Nephron progenitor cell (in vitro differentiated cells): Measurements from ENCODE around the gene INPP5D.

ENCODE experiments used
- DNase-seq: peaks from one replicate; pipeline ENCODE4 v3.0.0; 2021
- H3K27ac Mint-ChIP-seq: 2 replicates; pipeline ENCODE4 v1.8.0; 2021; ENCODE audit warnings: mild to moderate bottlenecking, moderate library complexity, mixed read lengths
- H3K27me3 Mint-ChIP-seq: 2 replicates; pipeline ENCODE4 v1.8.0; 2021; ENCODE audit warnings: mild to moderate bottlenecking, low read depth, mixed read lengths; ENCODE audit not compliant: poor library complexity
- H3K36me3 Mint-ChIP-seq: 2 replicates; pipeline ENCODE4 v1.8.0; 2021; ENCODE audit warnings: low read depth, mixed read lengths
- H3K4me1 Mint-ChIP-seq: 2 replicates; pipeline ENCODE4 v1.8.0; 2021; ENCODE audit warnings: mixed read lengths
- H3K4me3 Mint-ChIP-seq: 2 replicates; pipeline ENCODE4 v1.8.0; 2021; ENCODE audit warnings: mild to moderate bottlenecking, moderate library complexity, mixed read lengths
- H3K9me3 Mint-ChIP-seq: 2 replicates; pipeline ENCODE4 v1.8.0; 2021; ENCODE audit warnings: mild to moderate bottlenecking, moderate library complexity, mixed read lengths
- TF ChIP-seq, protein P1 (sequence below): fragments of 200-600 bp; sonication (generic); IDR thresholded peaks from 2 replicates; pipeline ENCODE4 v1.5.0; 2021; ENCODE audit warnings: antibody characterized with exemption

The INPP5D gene

DNA sequence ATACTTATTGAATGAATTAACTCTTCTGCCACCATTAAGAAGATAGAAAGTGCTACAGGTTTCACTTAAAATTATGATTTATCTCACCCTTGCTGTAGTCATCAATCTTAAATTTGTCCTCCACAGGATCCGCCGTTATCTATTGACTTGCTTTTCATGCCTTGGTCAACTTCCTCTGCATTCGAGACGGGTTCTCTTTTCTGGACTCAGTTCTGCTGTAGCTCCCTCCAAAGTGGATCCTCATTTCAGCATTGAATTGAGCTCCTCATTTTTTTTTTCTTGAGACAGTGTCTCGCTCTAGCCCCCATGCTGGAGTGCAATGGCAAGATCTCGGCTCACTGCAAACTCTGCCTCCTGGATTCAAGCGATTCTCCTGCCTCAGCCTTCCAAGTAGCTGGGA, 27.6 kb downstream of the INPP5D start:
- Mint-ChIP-seq H3K4me1 (peaks cover 39% of the 10 kb centered on the region), H3K36me3 (no peaks in the 10 kb centered on the region), H3K9me3 (no peaks in the 10 kb centered on the region), H3K4me3 (no peak overlapping the region), H3K27ac (no peak overlapping the region), H3K27me3 (peaks cover 21% of the 10 kb centered on the region)
- TF ChIP-seq, protein P1, sequence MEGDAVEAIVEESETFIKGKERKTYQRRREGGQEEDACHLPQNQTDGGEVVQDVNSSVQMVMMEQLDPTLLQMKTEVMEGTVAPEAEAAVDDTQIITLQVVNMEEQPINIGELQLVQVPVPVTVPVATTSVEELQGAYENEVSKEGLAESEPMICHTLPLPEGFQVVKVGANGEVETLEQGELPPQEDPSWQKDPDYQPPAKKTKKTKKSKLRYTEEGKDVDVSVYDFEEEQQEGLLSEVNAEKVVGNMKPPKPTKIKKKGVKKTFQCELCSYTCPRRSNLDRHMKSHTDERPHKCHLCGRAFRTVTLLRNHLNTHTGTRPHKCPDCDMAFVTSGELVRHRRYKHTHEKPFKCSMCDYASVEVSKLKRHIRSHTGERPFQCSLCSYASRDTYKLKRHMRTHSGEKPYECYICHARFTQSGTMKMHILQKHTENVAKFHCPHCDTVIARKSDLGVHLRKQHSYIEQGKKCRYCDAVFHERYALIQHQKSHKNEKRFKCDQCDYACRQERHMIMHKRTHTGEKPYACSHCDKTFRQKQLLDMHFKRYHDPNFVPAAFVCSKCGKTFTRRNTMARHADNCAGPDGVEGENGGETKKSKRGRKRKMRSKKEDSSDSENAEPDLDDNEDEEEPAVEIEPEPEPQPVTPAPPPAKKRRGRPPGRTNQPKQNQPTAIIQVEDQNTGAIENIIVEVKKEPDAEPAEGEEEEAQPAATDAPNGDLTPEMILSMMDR: no peak
- DNase-seq: no peak

DNA sequence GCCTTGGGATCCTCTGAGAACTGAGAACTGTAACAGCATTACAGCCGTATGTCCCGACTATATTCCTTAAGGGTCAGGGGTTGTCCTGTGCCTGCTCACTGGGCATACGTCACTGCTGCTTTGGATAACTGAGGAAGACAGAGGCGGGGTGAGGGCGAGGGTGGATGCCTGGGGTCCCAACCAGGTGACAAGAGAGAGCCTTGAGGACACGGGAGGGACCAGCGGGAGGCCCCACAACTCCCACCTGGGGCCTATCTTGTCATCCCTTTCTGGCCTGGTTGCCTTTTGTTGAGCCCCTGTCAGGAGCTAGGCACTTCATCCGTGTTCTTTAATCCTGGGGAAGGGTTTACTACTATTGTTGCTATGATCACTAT, 28.8 kb downstream of the INPP5D start:
- peaks cover 27% of the 10 kb centered on the region for H3K4me1 Mint-ChIP-seq
- DNase-seq: no peak
- H3K36me3 Mint-ChIP-seq: no peaks in the 10 kb centered on the region
- TF ChIP-seq, protein P1: no peak
- no peak overlapping the region for H3K4me3 Mint-ChIP-seq
- no peaks in the 10 kb centered on the region for H3K9me3 Mint-ChIP-seq
- H3K27me3 Mint-ChIP-seq: peaks cover 29% of the 10 kb centered on the region
- no peak overlapping the region for H3K27ac Mint-ChIP-seq

DNA sequence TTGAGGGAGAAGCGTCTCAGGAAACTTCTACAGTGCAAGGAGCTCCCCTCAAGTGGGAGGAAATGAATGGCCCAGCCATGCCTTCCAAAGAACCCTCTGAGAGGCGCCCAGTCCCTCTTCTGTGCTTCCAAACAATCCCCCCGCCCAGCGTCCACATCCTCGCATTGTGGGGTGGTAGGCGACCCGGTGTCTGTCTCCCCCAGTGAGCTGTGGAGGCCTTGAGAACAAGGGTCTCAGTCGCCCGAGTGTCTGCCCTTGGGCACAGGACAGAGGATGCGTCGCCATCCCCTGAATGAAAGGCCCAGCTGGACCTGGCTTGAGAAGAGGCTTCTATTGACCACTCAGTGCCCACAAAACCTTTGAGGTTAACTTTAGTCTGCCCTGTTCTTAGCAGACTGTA, 29.7 kb downstream of the INPP5D start:
- TF ChIP-seq, protein P1: no peak
- Mint-ChIP-seq H3K27ac (no peak overlapping the region), H3K4me3 (no peak overlapping the region), H3K4me1 (peaks cover 22% of the 10 kb centered on the region), H3K36me3 (no peaks in the 10 kb centered on the region), H3K9me3 (no peaks in the 10 kb centered on the region), H3K27me3 (peaks cover 27% of the 10 kb centered on the region)
- DNase-seq: no peak

DNA sequence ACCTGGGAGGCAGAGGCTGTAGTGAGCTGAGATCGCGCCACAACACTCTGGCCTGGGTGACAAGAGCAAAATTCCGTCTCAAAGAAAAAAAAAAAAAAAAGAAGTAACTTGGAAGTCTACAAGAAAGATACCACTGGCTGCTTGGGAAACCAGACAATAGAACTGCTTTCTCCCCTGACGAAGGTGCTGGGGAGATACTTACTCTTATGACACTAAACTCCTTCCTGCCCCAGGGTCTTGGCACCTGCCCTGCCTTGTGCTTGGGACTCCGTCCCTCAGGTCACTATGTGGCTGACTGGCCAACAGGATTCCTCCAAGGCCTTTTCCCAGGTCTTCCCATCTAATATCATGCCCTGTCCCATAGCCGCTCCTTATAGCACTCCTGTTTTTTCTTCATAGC, 30.7 kb downstream of the INPP5D start:
- Mint-ChIP-seq H3K27ac (no peak overlapping the region), H3K9me3 (no peaks in the 10 kb centered on the region), H3K4me3 (no peak overlapping the region), H3K36me3 (no peaks in the 10 kb centered on the region), H3K27me3 (peaks cover 25% of the 10 kb centered on the region), H3K4me1 (peaks cover 16% of the 10 kb centered on the region)
- TF ChIP-seq, protein P1: no peak
- no peak for DNase-seq

DNA sequence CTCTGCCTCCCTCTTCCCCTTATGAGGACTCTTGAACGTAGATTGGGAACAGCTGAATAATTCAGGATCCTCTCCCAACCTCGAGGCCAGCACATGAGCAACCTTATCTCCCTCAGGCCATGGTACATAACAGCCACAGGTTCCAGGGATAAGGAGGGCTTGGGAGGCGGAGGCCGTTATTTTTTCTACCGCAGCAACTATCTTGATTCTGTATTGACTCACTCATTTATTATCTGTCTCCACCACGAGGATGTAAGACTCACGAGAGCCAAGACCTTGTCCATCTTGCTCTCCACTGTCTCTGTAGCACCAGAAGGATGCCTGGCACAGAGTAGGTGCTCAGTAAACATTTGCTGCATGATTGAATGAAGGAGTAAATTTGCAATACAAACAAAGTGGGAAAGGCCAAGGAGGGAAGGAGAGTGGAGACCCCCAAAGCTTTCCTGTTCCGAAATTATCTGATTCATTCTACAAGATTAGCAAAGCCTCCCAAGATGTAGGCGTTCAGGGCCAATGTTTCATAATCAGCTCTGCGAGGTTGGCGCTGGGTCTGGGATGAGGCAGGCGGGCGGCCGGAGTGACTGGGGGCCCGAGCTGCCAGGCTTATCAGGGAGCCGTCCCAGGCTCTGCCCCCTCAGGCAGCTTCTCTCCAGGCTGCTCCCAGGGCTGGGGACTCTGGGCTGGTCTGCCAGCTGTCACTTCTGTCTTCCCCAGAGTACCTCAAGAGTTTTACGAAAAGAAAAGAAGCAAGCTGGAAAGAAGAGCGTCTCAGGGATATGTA, 31.6 kb downstream of the INPP5D start:
- TF ChIP-seq, protein P1: no peak
- DNase-seq: no peak
- Mint-ChIP-seq H3K36me3 (no peaks in the 10 kb centered on the region), H3K4me3 (no peak overlapping the region), H3K4me1 (peaks cover 11% of the 10 kb centered on the region), H3K27me3 (peaks cover 28% of the 10 kb centered on the region), H3K9me3 (no peaks in the 10 kb centered on the region), H3K27ac (no peak overlapping the region)
